Amygdala (tissue), 56 donors: ENCODE measurements around the gene FRAS1.
"Not testable (repeated sequence)": the region's sequence is repeated elsewhere in the genome, so short reads cannot be mapped to it uniquely, and the experiment has no call there.

Experiments
- DNase-seq, 56 donors: peaks; one replicate each; lab custom pipeline; 2025; lab: John Stamatoyannopoulos, UW

FRAS1 gene

DNA sequence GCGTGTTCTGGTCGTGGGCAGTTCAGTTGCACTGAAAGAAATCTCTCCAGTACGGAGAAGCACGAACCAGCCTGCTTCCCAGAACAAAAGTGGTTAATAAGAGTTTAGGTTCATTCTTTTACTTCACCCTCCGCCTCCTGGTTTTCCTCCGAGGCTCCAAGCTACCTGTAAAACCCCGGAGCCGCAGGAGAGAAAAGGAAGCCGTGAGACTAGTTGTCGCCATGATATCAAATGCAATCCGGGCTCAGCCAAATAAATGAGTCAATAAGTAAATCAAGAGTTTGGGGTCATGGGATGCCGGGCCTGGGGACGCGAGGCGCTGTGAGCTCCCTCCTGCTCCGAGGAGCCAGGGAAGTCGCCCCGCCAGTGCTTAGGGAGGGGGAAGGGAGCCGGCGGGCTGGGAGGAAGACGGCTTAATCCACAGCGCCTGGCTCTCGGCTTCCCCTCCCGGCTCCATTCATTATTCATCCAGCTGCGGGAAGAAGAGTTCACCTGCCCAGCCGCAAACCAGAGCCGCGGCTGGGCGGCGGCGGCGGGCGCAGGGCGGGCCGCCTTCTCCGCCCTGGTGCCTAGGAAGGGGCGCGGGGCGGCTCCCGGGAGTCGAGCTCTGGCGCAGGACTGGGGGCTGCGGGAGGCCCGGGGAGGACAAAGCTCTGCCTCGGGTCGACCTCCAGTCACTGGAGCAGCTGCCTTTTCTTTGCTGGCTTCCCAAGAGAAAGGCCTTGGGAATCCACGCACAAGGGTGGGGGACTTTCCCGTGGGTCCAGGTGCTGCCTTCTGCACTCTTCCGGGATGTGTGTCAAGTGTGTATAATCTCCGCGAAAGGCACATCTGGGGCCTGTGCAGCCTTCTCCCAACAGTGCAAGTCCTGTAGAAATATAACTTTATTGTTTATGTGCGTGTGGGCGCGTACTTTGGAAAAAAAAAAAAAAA lies 1.7 kb downstream of the FRAS1 start:
- peak in 17 of 56 donors; percentile 1 to 35 (median 9) for DNase-seq

DNA sequence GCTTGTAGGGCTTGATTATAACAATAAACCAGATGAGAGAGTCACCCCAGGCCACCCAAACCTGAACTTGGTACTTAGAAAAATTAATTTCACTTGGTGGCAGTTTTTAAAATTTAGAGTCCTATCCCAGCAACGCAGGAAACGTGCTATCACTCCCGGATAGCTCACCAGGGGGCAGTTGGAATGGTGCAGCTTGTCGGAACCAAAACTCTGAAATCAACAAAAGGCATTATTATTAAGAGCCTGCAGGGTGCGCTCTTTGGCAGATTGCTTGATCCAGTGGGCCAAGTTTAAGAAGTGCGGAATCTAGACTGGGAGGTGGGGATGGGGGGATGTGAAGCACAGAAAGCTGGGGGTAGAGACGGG lies 2.4 kb downstream of the FRAS1 start:
- peak in 24 of 56 donors; percentile 1 to 51 (median 10) for DNase-seq

DNA sequence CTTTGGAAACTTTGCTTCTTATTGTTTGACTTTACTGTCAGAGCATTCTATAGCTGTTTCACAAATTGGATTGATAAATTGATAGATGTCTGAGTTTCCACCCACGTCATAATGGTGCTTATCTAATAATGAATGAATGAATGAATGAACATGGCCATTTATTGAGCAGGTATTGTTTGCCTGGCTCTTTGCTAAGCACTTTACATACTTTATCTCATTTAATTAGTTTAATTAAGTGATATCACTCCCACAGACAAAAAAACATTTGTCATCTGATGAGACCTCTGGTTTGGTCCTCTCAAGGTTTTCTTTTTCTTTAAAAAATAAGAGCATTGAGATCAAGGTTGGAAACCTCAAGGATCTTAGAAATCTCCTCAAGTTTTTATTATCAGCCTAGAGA lies 2.8 kb downstream of the FRAS1 start:
- DNase-seq = no peak

DNA sequence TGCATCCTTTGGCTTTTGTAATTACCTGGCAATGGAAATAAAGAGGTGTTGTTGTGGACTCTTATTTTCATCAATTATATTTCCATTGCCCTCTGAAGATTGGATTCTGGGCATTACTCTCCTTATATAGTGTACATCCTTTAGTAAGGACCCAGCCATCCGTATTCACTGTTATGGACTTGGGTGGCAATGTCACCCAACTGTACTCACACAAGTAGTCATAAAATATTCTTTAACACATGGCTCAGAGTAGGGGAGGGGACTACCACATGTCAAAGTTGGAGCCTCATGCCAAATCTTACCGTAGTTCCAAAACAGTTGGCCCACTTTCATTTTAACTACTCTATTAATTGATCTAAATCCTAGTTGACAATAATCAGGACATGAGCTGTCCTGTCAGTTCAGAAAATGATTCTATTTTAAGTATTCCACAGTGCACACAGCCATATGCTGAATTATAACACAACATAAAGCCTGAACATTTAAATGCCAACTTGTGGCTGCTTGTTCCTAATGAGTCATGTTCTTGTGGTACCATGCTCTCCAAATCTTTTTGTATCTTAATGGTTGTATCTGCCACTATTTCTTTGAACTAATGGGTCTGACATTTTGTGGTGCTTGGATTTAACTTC lies 4.9 kb downstream of the FRAS1 start:
- DNase-seq = no peak

DNA sequence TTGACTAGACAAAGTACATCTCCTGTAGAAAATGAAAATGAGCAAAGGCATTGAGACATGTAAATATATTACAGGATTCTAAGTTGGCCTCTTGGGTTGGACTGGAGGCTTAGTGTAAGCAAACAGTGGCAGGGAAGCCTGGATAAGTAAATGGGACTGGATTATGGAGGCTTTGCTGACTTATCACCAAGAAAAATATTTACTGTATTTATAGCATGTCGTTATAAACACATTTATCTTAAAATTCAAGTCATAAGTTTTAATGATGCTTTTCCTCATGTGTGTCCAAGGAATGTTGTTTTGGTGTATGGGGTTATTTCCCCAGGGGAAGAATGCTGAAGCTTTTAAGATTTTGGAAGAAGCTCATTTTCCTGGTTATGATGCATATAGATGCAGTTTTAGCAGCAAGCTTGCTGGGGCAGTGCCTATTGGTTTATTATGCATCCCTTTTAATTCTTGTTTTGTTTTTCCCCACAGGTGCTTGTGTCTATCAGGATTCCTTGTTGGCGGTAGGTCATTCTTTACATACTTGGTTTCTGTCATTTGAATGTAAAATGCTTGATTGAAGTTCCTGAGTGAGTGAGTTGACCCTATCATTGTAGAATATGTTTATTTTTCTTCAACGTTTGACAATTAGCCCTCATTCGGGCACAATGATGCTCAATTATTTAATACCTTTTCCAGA lies 8.5 kb downstream of the FRAS1 start:
- no peak for DNase-seq

DNA sequence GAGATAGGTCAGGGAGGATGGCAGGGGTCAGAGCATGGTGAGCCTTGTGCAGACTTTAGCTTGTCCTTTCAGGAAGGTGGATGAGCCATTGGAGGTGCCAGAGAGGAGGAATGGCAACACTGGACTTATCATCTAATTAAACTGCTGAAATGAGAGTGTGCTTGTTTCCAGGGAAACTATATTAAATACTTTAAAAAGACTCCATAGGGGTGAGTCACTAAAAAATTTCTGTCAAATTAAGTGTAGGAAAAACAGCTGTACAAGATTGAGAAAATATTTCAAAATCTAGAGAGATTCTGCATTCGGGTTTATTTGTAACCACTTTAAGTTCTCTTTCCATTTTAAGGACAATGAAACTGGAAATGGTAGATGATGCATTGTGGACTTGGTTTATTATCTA lies 11.4 kb downstream of the FRAS1 start:
- DNase-seq = no peak

DNA sequence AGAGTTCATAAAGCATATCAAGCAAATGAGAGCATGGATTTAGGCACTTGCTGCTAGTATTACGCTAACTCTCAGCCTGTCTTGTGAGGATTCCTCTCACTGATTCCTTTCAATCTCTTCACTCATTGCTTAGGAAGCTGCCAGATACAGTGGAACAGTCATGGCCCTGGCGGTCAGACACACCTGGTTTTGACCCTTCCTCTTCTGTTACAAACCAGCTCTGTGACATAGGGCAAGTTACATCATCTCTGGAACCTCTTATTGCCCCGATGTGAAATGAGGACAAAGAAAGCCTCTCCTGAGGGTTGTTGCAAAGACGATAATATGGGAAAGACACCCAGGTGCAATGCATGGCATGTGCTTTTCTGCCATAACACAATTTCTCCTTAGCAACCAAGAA lies 12.2 kb downstream of the FRAS1 start:
- no peak for DNase-seq

DNA sequence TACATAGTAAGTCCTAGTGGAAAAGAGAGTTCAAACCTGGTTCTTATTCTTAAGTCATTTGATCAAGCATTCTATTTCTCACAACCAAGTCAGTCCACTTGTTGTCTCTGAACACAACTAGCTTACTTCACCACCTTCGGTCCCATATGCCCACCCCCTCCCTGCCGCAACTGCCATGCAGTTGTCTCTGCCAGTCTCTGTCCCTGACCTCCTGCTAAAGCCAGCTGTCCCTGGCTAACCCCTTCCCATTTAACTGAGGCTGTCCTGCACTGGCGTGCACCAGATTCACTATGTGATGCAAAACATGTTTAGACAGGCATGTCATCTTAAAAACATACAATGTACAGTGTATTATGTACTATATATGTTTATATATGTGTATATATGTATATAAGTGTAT lies 12.7 kb downstream of the FRAS1 start:
- no peak for DNase-seq

DNA sequence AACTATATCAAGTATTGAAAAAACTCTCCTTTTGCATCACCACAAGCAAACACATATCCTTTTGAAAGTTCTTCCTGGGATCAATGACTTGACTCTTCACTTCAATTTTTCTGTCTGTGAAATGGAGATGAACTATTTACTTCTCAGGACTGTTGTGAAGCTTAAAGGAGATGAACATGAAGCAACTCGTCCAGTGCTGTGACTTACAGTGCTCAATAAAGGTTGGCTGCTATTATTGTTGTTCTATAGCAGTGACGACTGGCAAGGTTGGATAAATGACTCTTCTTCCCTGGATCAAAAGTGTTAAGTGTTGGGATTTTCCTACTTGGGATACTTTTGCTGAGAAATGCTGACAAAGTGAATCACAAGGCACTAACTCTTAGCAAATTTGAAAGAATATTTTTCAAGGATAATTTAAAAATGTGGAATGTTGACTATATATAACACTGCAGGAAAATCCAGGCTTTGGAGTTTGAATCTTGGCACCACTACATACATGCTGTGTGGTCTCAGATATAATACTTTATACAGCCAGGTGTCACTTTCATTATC lies 13.7 kb downstream of the FRAS1 start:
- no peak for DNase-seq

DNA sequence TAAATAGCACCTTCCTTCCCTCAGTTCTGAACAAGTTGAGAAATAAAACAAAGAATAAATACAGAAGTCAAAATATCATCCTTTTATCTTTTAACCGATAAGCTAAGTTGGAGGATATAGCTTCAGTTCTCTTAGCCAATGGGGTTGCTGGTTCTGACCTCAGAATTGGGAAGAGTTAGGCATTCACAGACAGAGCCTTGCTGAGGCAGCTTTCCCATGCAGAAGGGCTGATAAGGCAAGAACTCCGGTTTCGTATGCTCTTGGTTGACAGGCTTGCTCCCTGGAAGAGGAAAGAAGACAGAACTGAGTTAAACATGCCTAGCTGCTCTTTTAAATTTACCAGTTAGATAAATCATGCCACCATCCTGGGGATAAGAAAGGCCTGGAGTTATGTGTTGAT lies 17.6 kb downstream of the FRAS1 start:
- no peak for DNase-seq

DNA sequence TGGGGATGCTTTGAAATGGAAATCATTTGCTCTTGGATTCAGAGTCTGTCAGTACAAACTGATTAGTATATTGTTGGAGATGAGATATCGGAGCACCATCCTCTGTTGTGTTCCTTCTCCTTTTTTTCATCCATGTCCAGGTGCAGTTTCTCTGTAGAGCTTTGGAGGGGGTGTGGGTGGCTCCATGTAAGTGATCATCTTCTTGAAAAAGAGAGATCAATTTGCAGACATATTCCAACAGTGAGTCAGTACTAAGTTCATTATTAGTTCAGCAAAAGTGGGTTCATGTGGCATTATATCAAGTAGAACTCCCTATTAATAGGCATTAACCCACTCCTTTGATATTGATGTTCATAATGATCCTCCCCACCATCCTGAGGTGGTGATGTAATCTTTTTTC lies 18.9 kb downstream of the FRAS1 start:
- no peak for DNase-seq

DNA sequence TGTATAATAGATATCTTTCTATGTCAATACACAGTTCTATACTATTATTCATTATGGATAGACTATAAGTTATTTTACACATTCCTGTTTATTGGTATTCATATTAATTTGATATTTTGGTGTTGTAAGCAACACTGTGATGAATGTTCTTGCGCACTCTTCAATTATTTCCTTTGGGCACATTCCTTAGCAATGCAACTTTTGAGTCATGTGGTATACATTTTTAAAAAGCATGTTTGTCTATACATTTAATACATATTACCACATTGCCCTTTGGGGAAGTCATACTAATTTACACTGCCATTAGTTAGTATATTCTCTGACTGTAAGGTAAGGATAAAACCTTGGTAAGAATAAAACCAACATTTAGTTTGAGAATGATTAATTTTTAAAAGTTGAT lies 21.0 kb downstream of the FRAS1 start:
- DNase-seq = no peak

DNA sequence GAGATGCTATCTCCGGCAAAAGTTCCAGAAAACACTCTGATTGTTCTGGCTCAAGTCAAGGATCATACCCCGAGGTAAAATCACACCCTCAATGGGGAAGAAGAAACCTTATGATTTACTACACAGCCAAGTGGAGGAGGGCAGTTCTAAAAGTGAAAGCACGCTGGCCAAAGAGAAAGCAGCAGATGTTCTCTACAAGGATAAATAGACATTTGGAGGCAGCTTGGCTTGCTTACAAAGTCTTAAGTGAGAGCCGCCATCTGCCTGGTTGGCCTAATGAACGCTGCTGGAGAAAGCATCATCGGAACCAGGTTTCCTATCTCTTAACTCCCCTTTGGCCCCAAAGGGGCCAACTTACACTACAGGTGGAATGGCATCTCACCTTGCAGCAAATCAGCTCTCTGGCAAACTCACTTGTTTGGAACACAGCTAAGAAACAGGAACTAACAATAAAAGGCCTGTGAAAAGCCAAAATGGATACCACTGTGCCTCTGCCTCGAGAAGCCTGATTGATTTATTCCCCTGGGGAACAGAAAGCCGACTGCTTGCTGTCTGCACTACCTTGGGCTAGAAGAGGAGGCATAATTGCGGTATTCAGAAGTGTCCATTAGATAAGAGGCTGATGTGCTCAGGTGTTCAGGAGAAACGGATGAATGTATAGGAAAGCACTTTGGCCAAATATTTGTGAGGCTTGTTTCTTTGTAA lies 22.8 kb downstream of the FRAS1 start:
- no peak for DNase-seq

DNA sequence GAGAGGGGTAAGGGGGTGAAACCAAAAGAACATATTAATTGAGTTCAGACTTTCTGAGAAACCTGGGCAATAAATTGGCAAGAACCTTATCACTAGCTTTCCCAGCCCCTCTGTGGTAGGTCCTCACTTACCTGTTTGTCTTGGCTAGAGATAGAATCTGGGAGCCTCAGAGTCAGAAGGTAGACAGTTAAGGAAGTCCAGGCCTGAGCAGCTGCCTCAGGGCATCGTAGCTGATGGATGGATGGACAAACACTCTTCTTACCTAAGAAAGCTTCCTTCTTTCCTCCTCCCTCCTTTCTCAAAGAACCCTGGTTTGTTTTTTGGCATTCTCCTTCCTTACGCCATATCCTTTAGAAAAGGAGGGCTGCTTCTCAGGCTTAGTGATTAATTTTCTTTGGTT lies 24.4 kb downstream of the FRAS1 start:
- DNase-seq = no peak

DNA sequence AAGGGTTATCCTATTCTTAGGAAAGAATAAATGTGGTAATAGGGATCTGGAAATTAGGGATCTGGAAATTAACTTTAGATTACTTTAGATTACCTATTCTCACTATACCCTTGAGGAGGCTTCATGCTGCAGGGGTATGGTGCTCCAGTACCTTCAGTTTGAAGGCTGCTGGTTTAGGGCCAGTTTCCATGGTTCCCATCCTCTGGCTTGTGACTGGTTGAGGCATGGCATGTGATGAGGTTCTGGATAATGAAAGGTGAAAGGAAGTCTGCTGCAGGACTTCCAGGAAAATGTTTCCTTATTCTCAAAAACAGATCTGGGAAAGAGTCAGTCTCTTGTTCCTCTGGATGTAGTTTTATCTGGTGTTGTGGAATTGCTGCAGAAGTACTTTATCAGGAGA lies 25.9 kb downstream of the FRAS1 start:
- DNase-seq = no peak

DNA sequence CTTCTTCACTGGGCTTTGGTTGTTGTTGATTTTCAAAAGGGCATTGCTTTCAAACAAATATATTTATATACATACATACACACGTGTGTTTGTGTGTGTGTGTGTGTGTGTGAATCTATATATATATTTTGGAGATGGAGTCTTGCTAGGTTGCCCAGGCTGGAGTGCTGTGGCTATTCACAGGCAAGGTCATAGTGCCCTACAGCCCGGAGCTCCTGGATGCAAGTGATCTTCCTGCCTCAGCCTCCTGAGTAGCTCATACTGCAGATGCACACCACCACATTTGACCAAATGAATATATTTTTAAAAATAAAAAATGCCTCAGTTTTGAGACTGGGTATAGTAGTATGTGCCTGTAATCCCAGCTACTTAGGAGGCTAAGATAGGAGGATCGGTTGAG lies 34.4 kb downstream of the FRAS1 start:
- DNase-seq = no peak

DNA sequence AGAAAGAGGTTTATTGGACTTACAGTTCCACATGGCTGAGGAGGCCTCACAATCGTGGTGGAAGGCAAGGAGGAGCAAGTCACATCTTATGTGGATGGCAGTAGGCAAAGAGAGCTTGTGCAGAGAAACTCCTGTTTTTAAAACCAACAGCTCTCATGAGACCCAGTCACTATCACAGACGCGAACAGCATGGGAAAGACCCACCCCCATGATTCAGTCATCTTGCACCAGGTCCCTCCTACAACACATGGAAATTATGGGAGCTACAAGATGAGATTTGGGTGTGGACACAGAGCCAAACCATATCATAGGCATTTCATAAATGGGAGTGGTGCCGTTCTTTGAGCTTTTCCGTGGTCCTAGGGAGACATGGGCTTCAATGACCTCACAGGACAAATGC lies 35.2 kb downstream of the FRAS1 start:
- not testable (repeated sequence) for DNase-seq

DNA sequence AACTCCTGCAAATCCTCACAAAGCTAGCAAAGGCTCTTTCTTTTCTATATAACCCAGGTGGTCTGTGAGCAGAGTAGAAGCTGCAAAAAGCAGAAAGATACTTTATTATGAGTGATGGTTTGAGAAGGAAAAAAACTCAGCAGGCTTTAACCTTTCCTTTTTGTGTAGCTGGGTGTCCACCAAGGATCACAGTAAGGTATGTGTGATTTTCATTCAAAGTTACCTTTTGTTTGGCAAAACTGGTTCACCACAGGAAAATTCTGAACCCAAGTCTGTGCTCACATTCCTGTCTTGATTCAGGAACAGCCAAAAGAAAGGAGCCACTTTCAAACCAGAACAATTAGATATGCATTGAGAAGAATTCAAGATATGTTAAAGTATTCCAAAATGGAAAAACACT lies 35.7 kb downstream of the FRAS1 start:
- DNase-seq = no peak

DNA sequence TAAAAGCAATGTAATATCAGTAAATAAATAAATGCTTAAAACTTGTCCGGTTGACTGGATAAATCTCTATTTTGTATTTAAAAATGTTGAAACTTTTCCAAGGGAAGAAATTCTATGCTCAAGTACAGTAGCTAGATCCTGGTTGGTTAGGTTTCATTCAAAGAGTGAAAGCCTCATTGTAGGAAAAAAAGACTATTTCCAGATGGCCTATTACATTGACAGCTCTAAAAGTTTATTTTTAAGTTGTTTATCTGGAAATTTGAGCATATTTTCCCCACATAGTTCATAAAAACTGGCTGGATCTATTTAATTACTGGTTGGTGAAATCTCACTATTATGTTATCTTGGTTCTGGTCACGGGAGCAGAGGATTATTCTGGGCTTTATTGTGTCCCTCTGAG lies 38.0 kb downstream of the FRAS1 start:
- no peak for DNase-seq

DNA sequence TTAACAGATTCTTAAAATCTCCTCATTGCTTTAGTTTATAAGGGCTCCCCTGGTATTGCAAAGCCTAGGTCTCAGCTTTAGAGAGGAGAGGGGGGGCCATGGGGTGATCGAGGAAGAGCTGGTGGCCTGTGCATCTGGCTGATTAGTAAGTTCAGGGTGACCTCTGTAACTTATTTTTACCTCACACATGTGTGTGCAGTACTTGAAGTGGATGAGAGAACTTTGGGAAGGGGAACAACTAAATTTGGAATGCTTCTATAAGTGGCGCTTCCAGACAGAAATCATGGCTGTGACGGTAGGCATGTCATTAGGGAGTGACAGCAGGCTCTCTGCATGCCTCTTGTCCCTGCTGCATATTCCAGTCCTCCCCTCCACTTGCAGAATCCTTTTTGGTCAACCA lies 41.9 kb downstream of the FRAS1 start:
- no peak for DNase-seq

DNA sequence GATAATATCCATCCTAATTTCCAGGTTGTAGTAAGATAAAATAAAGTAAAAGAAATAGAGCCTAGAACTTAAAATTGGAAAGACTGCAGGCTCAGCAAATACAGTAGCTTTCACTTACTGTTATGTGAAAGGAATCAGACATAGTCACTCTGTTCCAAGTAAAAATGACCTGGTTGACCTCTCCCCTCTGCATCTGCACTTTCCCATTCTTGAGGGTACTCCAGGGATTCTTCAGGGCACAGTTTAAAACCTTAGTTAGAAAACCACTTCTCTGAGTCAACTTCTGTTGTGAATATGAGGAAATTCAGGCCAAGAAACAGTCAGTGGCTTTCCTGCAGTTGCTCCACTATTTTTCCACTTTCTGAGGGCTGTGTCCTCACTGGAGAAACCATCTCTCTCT lies 42.9 kb downstream of the FRAS1 start:
- DNase-seq = no peak
